Measurements from ENCODE around the gene SLC8A2.
A peak's percentile ranks its signal among the peaks of the same experiment; 100 is the strongest.
"Not testable (repeated sequence)": the region's sequence is repeated elsewhere in the genome, so short reads cannot be mapped to it uniquely, and the experiment has no call there.

The SLC8A2 gene

DNA sequence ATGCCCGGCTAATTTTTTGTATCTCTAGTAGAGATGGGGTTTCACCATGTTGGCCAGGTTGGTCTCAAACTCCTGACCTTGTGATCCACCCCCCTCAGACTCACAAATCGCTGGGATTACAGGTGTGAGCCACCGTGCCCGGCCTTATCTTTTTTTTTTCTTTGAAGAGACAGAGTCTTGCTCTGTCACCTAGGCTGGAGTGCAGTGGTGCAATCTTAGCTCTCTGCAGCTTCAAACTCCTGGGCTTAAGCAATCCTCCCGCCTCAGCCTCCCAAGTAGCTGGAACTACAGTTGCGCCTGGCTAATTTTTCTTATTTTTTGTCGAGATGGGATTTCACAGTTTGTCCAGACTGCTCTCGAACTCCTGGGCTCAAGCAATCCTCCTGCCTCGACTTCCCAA is 60.0 kb downstream of the SLC8A2 start:
- not testable (repeated sequence) for DNase-seq (ENCODE audit: low spot score)

DNA sequence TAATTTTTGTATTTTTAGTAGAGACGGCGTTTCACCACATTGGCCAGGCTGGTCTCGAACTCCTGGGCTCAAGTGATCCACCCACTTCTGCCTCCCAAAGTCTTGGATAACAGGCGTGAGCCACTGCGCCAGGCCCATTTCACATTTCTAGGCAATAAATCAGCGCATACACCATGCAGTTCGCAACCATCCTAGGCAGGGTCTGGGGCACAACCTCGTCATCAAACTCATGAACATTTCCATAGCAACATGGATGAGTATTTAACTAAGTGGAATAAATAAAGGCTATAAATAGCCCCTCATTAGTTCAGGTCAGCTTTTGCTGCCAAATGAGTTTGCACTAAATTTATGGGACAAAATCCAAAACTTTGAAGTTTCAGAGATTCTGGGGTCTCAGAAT is 60.6 kb downstream of the SLC8A2 start:
- no peak for DNase-seq (ENCODE audit: low spot score)

DNA sequence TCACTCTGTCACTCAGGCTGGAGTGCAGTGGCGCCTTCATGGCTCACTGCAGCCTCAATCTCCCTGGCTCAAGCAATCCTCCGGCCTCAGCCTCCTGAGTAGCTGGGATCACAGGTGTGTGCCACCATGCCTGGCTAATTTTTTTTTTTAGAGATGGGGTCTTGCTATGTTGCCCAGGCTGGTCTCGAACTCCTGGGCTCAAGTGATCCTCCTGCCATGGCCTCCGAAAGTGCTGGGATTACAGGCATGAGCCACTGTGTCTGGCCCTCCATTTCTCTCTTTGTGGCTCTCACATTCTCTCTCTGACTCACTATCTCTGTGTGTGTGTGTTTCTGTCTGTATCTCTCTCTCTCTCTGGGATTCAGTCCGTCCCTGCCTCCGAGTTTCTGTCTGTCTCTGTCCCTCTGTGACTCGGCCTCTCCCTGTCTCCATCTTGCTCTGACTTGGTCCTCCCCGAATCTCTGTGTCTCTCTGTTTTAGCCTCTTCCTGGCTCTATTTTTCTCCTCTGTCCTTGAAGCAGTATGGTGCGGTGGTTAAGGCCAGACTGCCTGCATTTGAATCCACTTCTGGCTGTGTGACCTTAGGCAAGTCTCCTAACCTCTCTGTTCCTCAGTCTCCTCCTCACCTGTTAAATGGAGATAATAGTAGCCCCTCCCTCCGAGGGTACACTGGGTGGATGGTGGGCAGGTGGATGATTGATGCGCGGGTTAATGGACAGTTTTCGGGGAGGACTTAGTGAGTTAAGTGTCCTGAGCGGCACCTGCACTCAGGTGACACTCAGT is 63.3 kb downstream of the SLC8A2 start:
- DNase-seq (ENCODE audit: low spot score): no peak

DNA sequence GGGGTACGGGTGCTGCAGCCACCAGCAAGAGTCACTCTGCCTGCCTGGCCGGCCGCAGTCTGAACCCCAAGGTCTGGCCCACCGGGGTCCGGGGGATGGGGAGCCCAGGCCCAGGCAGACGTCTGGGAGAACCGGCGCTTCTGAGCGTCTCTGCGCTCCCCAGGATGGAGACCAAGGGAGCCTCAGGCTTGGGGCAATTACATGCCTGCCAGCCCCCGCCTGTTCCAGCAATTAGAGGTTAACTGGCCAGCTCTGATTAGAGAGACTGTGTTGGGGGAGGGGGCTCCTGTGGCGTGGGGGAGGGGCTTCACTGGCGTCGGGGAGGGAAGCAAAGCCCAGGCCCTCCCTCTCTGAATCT is 64.3 kb downstream of the SLC8A2 start:
- DNase-seq (ENCODE audit: low spot score): no peak

DNA sequence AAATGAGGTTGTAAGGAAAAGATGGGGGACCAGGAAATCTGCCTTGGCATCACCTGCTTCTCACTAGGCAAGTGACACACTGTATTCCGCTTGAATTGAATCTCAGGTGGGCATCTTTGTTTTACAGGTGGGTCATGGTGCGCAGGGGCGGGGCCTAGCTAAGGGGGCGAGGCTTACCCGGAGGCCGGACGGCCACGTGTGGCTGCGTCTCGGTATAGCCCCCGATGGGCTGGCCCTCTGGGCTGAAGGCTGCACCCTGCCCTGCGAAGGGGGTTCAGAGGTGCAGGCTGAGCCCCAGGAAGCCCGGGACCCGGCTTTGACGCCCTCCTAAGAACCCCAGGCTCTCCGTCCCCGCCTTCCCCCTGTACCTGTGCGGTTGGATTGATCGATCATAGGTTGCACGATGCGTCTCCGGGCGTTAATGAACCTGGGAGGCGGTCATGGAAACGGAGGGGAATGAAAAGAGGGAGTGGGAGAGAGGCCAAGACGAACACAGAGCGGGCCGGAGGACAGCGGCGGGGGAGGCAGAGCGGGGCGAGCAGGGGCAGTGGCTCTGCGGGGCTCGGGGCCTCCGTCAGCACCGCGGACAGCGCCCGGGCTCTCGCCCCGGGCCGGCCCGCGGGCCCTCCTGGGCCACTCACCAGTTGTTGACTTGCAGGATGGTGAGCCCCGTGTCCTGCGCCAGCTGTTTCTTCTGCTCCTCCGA is 64.8 kb downstream of the SLC8A2 start:
- DNase-seq (ENCODE audit: low spot score): no peak

DNA sequence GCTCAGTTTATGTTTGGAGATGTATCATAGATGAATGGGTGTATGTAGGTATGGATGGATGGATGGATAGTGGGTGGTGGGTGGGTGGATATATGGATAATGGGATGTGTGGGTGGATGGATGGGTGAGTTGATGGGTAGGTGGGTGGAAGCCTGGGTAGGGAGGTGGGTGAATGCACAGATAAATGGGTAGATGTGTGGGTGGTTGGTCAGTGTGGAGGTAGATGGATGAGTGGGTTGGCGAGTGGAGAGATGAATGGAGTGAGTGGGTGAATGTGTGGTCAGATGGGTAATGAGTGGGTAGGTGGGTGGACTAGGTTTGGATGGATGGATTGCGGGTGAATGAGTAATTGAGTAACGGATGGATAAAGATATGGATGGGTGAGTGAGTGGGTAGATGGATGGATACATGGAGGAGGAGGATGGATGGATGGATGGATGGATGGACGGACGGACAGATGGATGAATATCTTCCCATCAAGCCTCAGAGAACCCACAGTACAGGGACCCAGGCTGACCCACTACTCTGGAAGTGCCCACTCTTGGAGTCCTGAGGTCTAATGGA is 65.8 kb downstream of the SLC8A2 start:
- DNase-seq (ENCODE audit: low spot score): no peak

DNA sequence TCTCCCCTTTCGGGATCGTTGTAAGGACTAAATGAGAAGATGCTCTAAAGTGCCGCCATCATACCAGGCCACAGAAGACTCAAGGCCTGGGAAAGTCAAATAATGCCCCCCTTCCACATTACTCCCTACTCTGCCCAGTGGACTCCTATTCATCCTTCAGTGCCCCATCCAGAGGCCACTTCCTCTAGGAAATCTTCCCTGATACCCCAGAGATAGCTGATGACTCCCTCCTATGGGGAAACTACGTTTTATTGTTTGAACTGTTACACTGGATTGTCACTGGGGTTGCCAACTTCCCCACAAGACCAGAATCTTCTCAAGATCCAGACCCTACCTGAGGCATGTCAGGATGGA is 66.5 kb downstream of the SLC8A2 start:
- no peak for DNase-seq (ENCODE audit: low spot score)

DNA sequence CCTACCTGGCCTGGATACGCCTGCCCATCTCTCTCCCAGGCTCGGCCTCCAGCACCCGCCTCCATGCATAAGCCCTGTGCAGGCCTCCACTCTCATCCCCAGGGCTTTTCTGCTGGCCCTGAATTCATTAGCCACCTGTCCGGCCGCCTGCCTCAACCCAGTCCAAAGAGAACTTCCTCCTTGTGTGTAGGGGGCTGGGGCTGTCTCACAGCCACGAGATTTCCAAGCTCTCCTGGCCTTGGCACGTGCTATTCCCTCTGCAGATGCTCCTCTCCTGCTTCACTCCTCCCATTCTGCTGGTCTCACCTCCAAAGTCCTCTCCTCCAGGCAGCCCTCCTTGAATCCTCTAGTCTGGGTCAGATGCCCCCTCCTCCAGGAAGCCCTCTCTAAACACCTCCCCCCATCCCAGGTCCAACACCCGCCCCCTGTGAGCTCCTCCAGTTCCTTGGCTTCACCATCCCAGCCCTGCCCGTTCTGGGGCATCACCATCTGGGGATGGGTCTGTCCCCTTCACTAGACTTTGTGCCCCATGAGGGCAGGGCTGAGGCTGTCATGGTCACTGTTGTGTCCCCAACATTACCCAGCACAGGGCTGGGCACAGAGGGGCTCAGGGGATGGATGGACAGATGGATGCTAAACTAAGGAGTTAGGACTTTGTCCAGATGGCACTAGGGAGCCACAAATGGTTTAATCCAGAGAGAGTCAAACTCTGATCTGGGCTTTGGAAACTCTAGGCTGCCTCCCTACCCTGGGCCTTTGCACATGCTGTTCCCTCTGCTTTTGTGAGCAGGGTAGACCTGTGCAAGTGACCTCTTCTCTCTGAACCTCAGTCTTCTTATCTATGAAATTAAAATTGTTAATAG is 67.1 kb downstream of the SLC8A2 start:
- no peak for DNase-seq (ENCODE audit: low spot score)

DNA sequence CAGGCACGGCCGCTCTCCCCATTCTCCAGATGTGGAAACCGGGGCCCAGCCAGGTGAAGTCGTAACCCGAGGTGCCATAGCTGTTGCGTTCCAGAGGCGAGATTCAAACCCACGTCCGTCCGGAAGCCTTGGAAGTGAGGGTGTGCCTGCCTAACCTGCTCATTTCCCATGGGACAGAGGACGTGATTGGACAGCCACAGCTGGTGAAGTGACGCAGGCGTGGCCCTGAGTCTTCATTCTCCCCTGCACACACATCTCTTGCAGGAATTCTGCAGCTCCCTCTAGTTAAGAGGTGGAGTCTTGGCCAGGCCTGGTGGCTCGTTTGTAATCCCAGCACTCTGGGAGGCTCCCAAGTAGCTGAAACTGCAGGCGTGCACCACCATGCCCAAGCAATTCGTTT is 69.2 kb downstream of the SLC8A2 start:
- no peak for DNase-seq (ENCODE audit: low spot score)

DNA sequence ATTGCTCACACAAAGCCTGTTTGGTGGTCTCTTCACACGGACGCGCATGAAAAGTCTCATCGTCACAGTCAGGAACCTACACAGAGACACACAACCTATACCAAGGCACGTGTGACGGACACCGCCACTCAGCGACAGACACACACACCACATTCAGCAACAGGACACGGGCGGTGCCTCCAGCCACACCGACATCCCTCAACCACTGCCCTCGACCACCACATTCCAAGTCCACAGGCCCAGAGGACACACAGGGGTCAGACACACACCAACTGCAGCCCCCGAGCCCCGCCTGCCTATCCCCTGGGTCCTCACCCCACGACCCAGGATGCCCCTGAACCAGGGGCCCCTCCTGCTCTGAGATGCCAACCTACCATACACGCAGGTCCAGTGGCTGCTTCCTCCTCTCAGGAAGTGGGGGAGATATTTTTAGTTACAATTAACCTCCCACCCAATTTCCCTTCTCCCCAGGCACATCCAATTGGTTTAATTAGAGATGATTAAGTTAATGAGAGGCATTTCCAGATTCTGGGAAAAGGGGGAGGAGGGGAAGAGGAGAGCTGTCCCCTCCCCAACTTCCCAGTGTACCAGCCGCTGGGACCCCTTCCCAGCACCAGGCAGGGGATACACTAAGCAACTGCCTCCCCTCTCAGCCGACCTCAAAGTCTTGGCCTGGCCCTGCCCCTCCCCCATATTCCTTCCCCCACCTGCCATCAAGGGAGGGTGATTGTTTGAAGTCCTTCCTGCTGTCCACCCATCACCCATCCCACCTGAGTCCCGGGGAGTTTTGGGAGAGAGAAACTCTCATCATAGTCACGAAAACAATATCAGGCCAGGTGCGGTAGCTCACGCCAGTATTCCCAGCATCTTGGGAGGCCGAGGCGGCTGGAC is 72.7 kb downstream of the SLC8A2 start:
- DNase-seq (ENCODE audit: low spot score): no peak

DNA sequence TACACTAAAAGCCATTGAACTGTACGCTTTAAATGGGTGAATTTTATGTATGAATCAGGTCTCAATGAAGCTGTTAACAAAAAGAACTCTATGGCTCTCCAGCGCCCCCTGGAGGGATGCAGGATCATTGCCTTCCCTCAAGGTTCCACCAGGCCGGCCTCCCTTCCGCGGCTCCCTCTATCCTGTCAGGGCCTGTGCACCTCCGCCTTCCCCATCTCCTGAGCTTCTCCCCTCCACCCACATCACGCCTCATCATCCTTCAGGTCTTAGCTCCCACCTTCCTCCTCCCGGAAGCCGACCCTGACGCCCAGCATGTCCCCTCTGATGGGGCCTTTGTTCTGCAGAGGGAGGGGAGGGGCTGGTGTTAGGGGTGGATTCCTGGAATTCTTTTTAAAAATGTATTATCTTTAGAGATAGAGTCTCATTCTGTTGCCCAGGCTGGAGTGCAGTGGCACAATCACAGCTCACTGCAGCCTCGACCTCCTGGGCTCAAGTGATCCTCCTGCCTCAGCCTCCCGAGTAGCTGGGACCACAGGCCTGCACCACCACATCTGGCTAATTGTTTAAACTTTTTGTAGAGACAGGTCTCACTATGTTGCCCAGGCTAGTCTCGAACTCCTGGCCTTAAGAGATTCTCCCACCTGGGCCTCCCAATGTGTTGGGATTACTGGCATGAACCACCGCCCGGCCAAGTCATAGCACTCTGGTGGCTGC is 80.0 kb downstream of the SLC8A2 start:
- DNase-seq (ENCODE audit: low spot score): peak; percentile 62

DNA sequence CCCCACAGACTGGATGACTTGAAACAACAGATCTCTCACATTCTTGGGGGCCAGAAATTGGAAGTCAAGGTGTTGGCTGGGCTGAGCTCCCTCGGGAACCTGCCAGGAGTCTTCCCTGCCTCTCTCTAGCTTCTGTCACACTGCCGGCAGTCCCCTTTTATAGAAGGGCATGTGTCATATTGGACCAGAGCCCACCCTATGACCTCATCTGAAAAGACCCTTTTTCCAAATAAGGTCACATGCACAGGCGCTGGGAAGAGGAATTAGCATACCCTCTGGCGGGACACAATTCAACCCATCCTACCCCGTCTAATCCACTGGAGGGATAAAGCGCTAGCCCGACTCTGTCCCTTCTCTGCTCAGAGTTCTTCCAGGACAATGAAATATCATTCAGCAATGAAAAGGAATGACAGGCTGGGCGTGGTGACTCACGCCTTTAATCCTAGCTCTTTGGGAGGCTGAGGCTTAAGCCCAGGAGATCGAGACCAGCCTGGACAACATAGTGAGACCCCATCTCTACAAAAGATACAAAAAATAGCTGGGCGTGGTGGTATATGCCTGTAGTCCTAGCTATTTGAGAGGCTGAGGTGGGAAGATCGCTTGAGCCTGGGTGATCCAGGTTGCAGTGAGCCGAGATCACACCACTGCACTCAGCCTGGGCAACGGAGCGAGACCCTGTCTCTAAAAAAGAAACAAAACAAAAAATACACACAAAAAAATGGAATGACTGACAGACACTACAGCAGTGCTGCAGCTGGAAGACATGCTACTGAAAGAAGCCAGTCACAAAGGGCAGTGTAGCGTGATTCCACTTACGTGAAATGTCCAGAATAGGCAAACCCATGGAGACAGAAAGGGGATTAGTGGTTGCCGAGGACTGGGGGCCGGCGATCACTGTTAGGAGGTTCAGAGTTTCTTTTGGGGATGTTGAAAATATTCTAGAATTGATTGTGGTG is 80.9 kb downstream of the SLC8A2 start:
- no peak for DNase-seq (ENCODE audit: low spot score)

DNA sequence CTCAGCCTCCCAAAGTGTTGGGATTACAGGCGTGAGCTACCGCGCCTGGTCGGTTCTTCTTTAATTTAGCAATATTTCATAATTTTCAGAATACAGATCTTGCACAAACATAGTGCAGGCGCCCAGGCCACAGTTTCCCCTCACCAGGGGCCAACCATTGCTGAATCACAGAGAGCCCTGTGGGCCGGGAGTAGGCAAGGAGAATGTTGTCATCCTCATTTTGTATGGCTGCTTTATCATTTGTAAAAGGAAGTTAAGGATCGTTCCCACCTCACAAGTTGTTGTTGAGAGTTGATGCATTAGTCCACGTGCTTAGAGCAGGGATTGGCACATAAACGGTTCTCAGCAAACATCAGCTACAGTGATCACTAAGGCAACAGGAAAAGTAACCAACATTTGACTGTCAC is 82.5 kb downstream of the SLC8A2 start:
- no peak for DNase-seq (ENCODE audit: low spot score)

DNA sequence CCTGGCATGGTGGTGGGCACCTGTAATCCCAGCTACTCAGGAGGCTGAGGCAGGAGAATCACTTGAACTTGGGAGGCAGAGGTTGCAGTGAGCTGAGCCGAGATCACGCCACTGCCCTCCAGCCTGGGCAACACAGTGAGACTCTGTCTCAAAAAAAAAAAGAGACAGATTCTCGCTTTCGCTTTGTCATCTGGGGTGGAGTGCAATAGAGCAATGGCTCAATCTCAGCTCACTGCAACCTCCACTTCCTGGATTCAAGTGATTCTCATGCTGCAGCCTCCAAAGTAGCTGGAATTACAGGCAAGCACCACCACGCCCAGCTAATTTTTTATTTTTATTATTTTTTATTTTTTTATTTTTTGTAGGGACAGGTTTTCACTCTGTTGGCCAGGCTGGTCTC is 83.0 kb downstream of the SLC8A2 start:
- DNase-seq (ENCODE audit: low spot score): not testable (repeated sequence)

DNA sequence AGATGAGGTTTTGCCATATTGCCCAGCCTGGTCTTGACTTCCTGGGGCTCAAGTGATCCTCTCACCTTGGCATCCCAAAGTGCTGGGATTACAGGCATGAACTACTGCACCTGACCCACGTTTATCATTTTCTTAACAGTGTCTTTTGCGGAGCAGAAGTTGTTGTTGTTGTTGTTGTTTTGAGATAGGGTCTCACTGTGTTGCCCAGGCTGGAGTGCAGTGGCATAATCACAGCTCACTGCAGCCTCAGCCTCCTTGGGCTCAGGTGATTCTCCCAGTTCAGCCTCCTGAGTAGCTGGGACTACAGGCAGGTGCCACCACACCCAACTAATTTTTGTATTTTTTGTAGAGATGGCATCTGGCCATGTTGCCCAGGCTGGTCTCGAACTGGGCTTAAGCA is 84.1 kb downstream of the SLC8A2 start:
- not testable (repeated sequence) for DNase-seq (ENCODE audit: low spot score)

DNA sequence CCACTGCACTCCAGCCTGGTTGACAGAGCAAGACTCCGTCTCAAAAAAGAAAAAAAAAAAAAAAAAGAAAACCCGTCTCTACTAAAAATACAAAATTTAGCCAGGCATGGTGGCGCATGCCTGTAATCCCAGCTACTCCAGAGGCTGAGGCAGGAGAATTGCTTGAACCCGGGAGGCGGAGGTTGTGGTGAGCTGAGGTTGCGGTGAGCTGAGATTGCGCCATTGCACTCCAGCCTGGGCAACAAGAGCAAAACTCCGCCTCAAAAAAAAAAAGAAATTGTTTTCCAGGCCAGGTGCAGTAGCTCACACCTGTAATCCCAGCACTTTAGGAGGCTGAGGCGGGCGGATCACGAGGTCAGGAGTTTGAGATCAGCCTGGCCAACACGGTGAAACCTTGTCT is 85.1 kb downstream of the SLC8A2 start:
- not testable (repeated sequence) for DNase-seq (ENCODE audit: low spot score)

DNA sequence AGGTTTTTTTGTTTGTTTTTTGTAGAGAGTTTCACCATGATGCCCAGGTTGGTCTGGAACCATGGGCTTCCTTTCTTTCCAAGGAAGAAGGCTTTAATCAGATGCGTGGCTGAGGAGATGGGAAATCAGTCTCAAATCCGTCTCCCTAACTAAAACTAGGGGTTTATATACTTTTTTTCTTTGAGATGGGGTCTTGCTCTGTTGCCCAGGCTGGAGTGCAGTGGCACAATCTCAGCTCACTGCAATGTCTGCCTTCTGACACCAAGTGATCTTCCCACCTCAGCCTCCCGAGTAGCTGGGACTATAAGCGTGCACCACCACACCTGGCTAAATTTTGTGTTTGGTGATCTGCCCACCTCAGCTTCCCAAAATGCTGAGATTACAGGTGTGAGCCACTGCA is 87.2 kb downstream of the SLC8A2 start:
- DNase-seq (ENCODE audit: low spot score): not testable (repeated sequence)

DNA sequence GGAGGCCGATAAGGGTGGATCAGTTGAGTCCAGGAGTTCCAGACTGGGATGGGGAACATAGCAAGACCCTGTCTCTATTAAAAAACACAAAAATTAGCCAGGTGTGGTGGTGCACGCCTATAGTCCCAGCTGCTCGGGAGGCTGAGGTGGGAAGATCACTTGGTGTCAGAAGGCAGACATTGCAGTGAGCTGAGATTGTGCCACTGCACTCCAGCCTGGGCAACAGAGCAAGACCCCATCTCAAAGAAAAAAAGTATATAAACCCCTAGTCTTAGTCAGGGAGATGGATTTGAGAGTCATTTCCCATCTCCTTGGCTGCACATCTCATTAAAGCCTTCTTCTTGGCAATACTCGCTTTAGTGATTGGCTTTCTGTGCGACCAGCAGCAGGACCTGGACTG is 87.8 kb downstream of the SLC8A2 start:
- not testable (repeated sequence) for DNase-seq (ENCODE audit: low spot score)

DNA sequence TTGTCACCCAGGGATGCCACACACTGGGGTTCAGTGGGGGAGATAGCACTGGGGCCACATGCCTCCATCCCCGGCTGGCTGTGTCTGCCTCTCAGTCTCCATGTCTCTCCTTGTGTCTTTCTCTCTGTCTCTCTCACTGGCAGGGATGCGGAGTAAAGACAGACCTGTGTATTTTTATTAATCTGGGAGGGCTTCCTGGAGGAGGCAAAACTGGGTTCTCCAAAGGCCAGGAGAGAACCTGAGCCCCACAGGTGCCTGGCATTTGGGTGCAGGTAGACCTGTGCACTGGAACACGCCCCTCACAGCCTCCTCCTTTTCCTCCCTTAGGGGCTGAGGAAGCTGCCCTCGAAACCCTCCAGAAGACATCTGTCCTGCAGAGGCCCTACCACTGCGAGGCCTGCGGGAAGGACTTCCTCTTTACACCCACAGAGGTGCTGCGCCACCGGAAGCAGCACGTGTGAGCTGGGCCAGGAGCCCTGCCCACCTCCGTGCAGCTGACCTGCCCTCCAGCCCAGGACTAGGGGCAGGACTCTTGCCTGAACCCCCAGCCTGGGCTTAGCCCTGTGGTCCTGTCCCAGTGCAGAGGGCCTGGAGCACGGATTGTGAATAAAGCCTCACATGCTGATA is 89.9 kb downstream of the SLC8A2 start:
- no peak for DNase-seq (ENCODE audit: low spot score)

Data from globus pallidus (tissue), 1 donor.